Renal pelvis (tissue), 4 donors: ENCODE measurements around the gene PCSK2. TPM values are rescaled to one million over a fixed set of nuclear protein-coding genes. Genes with fewer than 3 reads are reported as not detected.

Source experiments
- DNase-seq: peaks from one replicate; pipeline ENCODE4 v3.0.0-alpha.2; 2013
- polyA plus RNA-seq, 3 donors: library from polyadenylated mRNA; unstranded; fragments of 120-200 nt; gene quantifications; one replicate each; pipeline ENCODE4 v1.2.1, GENCODE V29; 2013; ENCODE audit not compliant: insufficient read length in 3 of 3

PCSK2 gene
- polyA plus RNA-seq, 3 donors: 0.62 to 1.0 (median 0.62) TPM

DNA sequence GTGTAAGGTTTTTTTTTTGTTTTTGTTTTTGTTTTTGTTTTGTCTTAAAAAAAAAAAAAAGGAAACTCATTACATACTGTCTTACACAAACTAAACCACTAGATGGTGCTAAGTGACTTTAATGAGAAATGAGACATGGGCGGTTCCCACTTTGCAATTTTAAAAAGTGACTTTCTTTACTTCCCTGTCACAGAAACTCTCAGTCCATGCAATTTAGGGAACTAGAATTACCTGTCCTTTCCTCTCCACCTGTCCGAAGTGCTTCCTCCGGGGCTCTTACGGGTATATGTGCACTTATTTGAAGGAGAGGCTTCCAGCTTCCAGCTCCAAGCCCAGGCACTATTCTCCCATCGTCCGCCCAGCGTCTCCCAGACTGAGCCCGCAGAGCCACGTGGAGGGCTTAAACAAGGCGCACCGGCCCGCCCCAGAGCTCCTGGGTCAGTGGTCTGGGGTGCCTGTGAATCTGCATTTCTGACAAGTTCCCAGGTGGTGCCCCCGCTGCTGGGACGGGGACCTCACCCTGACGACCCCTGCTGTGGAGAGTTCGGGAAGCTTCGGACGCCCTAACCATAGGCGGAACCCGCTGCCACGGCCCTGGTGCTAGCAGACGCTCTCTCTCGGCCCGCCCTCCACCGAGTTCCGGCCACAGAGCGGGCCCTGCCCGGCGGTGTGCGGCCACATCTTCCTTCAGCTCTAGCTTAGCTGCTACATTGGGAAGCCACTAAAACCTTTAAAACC is 278.2 kb downstream of the PCSK2 start:
- DNase-seq: peak; percentile 67

DNA sequence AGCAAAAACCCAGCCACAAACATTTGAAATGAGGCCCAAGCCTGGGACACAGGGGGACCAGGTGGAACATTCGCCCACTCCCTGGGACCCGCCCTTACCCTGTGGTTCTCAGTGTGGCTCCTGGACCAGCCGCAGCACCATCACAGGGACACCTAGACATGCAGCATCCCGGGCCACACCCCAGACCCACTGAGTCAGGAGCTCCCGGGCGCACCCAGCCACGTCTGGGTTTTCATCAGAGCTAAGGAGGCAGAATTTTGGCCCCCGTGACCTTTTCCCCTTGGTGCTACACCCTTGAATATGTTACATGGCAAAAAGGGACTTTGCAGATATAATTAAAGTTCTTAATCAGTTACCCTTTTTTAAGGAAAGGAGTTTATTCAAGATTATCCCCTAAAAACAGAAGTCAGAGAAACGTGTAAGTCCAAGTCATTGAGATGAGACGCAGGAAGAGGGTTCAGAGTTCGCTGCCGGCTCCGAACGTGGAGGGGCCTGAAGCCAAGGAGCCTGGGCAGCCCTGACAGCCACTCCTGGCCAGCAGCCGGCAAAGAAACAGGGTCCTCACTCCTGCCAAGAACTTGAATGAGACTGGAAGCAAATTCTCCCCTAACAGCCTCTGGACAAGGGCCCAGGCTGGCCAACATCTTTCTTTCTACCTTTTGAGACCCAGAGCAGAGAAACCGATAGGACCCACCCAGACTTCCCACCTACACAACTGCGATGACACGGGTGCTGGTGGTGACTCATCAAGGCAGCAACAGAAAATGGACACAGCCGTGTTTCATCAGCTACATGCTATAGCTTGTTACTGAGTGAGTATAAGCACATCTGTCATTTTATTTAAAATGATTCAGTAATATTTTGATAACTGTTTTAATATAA is 279.0 kb downstream of the PCSK2 start:
- DNase-seq: no peak

DNA sequence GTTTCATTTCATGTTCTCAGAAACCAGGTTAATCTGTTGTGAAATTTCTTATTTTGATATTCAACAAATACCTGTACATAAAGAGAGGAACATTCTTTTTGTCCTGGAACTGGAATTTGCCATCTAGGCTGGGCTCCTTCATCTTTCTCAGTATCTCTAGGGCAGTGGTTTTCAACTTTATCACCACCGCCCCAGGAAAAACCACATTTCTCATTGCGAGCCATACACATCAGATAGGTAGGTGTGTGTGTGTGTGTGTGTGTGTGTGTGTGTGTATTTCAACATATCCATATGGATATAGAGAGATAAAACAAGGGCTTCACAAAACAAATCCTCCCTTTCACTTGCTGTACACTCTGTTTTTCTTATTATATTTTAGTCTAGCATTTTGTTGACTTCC is 280.2 kb downstream of the PCSK2 start:
- no peak for DNase-seq

DNA sequence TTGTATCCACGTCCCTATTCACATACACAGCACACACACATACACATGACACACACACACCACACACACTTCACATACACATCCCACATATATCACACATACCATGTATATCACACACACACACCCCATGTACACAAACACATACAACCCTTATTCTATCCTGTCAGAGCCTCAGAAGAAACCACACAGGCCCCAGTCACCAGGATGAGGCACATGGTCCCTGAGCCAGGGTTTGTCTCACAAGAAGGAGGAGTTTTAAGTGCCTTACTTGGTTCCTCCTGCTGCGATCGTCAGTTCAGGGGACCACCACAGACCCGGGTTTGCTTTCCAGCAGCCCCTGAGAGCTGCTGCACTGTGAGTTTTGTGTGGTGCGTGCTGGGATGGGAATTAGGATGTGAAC is 280.7 kb downstream of the PCSK2 start:
- no peak for DNase-seq

DNA sequence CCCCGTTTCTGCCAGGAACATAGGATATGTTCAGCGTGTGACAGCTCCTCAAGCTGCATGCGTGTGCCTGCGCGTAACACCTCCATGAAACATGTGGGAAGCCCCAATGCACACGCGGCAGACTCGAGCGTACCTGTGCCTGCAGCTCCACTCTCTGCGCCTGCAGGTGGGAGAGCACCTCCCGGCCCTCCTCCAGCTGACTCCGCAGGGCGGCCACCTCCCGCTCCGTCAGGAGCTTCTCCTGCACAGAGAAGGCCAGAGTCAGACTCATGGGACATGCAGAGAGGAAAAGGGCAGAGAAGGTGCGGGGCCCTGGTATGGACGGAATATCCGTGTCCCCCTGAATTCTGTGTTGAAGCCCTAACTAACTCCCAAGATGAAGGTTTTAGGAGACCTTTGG is 281.9 kb downstream of the PCSK2 start:
- DNase-seq: no peak

DNA sequence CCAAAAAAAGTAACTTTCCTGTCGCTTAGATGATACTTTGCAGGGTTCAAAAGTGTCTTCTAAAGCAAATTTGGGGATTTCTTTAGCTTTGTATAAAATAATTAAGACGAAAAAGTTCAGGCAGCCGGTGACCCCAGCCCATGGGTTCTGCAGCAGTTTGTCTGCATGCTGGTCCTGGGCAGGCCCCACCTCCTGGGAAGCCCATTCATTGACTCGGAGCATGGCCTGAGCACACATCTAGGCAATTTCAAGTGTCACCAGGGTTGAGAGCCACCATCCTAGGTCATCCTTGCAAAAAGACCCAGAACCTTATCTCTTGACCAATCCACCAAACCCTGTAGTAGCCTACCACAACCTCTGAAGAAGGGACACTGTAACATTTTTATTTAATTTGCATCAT is 283.7 kb downstream of the PCSK2 start:
- DNase-seq: no peak

DNA sequence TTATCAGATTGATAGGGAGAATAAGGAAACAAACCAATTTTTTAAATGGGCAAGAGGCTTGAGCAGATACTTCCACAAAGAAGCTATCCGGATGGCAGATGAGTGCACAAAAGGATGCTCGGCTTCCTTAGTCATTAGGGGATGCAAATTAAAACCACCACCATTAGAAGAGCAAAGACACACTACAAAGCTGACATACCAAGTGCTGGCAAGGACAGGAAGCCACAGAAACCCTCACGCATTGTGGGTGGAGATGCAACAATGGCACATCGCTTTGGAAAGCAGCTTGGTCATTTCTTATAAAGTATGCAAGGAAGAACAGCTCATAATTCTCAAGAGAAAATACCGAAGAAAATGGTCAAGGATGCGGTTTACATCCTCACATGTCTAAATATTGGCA is 284.6 kb downstream of the PCSK2 start:
- DNase-seq: no peak

DNA sequence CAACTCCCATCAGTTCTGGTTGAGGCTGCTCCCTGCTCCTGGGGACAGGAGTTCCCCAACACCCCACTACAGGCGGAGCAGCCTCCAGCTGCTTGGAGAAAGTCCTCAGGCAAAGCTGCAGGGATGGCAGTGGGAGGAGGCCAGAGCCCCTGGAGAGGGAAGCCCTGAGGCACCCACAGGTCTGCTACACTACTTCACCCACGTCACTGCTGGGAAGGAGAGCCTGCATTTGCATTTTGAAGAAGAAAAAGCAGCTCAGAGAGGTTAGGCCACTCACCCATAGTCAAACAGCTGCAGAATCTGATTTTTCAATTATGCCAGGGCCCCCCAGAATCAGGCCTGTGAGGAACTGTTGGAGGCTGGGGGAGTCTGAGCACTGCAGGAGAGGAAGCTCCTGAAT is 287.1 kb downstream of the PCSK2 start:
- DNase-seq: no peak

DNA sequence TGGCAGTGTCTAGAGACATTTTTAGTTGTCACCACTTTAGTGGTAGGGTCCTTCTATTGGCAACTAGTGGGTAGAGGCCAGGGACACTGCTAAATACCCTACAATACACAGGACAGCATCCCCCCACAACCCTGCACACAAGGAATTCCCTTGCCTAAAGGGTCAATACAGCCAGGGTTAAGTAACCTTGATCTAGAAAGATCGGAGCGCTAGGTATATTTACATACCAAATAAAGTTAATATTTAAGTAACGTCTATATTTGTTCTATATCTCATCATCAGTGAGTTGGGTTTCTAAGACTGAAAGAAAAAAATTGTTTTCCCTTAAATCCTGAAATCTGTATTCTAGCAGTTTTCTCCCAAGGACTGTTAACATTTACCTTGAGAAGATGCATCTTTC is 288.2 kb downstream of the PCSK2 start:
- DNase-seq: no peak

DNA sequence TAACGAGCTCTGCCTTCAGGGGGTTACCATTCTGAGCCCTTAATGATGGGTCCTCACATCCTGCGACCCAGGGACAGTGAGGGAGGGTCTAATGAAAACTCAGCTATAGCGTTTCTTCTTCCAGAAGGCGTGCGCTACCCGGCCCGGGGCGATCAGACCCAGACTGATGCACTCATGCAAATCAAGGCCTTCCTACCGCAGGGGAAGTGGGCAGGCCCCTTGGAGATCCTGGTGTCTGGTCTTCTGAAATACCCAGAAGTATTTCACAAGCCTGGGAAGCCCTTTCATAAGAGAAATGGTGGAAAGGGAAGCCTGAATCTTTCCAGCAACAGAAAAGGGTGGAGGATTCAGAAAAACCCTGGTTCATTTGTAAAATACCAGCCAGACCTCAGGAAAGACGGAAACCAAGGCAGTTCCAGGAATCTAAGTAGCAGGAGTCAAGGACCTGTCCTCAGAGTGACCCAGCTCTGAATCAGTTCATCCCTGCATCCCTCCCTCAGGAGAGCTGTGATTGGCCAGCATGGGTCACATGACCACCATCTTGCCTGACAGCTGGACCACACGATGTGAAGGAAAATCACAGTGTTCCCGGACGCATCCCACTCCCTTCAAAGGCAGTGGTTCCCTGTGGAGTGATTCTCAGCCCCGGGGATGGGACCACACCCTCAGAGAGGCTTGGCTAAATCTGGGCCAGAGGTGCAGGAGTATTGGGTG is 291.7 kb downstream of the PCSK2 start:
- no peak for DNase-seq

DNA sequence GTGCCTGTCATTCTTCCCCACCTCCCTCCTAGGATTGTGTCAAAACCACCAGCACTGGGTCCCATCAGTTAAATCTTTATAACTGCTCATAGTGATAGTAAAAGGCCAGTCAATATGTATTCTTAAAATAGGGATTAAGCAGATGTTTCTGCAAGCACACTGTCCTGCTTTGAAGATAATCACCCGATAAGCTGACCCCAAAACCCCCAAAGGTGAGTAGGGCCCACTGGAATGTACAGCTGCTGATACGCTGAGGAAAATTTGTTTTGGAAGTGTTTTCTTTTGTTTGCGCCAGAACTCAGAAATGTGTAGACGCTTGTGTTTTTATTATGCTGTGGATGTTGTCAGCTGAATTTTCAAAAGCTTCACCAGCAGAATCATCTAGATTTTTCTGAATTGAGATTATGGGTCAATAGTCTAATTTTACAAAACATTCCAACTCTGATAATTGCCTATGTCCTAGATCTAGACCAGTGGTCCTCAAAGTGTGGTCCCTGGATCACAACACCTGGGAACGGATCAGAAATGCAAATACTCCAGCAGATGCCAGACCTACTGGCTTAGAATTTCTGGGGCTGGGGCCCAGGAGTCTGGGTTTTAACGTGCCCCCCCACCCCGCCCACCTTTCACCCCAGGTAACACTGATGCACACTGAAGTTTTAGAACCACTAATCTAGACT is 292.9 kb downstream of the PCSK2 start:
- DNase-seq: no peak

DNA sequence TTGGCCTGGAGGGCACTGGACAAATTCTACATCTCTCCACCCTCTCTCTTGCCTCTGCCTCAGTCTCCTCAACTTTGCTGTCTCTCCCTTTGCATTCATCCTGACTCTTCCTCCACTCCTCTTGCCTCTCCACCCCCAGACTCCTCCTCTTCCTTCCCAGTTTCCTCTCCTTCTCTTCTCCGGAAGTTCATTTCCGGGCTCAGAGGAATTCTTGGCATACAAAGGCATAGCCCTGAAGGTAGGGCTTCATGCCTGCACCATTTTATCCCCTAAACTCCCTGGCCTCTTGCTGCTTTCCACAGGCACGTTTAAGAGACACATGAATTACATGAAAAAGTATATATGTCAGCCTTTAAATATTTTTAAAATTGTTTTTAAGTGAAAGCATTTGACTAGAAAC is 293.7 kb downstream of the PCSK2 start:
- no peak for DNase-seq

DNA sequence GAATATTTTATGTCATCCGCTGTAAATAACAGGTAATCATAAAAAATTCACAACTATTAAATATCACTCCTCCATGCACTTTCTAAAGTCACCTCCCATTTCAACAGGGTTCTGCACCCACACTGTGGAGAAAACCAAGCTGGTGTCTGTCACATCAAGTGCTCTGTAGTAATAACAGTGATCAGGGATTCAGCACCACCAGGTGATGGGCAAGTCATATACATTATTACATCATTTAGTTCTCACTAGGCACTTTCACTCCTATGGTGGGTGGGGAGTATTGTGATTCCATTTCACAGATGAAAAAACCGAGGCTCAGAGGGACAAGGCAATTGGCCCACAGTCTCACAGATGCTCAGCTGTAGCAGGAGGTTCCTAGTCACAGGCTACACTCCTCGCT is 295.7 kb downstream of the PCSK2 start:
- no peak for DNase-seq

DNA sequence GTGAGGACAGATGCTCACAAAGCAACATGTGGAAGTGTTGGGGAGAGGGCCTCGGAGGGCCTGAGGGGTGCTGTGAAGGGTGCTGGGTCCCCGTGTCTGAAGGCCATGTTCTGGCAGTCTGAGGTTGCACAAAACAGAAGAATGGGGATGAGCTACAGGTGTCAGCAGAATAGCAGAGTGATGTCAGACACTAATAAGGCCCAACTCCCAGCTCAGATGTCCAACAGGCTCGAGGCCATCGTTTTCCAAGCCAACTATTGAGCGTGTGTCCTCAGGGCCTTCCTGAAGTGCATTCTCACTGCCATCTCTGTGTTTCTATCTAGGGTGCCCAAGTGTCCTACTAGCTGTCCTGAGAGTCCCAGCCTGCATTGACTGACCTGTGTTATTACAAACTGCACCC is 296.5 kb downstream of the PCSK2 start:
- no peak for DNase-seq

DNA sequence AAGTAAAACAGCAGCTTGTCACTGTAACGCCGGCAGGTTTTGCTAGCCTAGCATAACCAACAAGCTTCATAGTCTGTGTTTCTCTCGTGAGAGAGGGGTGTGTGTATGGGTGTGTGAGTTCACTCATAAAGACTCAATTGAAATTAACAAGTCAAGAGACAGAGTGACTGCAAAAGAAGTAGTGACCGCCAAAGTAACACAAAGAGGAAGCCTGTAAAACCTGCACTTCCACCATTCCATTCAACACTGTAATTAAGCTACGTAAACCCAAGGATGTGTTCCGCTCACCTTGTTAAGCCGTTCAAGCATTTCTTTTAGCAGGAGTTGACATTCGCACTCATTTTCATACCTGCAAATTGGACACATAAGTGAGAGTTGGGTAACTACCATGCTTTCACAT is 297.7 kb downstream of the PCSK2 start:
- DNase-seq: no peak

DNA sequence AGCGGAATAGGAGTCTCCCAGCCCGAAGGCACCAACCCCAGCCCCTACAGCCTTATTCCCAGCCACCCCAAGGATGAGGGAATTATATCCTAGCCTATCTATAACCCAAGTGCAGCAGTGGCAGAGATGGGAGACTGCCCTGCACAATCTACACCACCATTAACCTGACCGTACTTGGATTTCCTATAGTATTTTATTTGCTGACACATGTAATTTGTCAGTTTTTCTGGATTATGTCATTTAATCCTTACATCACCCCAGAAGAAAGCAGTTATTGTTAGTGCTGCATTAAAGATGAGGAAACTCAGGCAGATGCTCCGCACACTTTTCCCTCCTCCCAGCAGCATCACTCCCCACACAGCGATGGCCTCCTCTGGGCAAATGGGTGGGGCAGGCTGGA is 298.3 kb downstream of the PCSK2 start:
- no peak for DNase-seq

DNA sequence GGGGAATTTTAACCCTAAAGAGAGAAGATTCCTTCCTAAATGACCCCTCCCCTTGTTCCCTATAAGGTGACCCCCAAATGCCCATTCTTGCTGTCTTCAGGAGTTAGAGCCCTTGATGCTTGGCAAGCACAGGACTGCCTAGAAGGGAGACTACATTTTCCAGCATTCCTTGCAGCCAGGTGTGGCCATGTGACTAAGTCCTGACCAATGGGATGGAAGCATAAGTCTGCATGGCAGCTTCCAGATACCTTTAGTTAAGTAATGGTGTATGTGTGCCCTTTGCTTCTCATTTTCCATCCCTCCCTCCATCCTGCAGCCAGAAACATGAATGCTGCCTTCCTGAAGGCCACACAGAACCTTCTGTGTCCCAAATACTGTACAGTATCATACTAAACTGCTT is 298.8 kb downstream of the PCSK2 start:
- no peak for DNase-seq

DNA sequence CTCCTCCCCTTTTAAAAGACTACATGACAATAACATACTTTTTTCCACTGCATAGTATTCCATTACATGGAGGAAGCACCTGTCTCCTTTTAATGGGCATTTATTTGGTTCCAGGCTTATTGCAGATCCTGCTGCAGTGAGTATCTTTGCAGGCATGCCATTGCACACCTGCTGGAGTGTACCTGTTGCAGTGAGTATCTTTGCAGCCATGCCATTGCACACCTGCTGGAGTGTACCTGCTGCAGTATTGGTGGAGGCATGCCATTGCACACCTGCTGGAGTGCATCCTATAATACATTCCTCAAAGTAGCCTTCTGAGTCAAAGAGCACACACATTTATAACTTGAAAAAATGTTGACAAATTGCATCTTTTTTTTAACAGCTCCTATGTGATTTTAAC is 302.7 kb downstream of the PCSK2 start:
- no peak for DNase-seq

DNA sequence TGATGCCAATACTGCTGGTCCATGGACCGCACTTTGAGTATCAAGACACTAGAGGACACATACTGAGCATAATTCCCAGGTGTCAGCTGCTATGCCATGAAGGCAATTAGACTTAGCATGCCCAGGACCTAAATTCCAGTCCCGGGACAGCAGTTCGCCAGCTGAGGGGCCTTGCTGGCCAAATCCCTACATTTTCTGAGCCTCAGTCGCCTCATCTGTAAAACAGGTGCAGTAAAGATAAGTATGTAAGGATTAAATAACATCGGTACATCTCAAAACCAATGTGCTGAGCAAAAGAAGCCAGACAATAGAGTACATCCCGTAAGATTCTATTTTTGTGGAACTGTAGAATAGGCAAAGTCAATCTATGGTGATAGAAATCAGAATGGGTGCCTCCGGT is 303.3 kb downstream of the PCSK2 start:
- no peak for DNase-seq

DNA sequence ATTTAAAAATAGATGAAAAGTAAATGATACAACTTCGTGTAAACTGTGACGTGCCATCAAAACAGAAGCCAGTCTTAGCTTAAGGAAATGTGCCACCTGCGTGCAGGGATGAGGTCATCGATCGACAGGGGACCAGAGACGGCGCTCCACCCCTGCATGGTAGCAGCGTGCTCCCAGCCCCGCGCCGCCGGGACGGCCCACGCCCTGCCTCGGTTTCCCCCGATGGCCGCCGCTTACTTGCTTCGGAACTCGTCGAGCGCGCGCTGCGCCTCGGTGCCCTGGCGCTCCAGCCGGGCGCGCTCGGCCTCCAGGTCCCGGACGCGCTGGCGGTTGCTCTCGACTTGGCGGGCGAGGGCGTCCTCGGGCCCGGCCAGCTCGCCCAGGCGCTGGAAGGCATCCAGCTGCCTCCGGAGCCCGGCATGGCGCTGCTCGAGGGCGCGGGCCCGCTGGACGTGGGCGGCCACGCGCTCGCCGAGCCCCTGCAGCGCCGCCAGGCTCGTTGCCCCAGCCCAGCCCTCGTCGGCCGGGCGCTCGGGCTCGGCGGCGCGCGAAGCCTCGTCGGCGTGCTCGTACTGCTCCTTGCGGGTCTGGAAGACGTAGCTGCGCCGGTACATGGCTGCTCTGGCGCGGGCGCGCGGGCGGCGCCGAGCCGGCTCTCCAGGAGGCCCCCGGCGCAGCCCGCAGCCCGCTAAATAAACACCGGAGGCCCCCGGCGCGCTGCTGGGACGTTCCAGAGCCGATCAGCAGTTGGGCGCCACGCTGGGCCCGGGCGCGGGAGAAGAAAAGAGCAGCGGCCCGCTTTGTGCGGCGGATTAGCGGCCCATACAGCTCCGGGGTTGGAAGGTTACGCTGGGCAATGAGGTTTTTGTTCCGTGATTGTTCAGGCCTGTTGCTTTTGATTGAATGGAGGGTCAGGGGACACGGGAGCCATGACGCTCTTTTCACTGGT is 304.1 kb downstream of the PCSK2 start, which contains the start of gene BFSP1:
Gene BFSP1, minus strand, starts transcription at position 664 of the 949 bp plus-strand sequence. Its CDS starts 50 bp downstream, at position 614.
- no peak for DNase-seq

DNA sequence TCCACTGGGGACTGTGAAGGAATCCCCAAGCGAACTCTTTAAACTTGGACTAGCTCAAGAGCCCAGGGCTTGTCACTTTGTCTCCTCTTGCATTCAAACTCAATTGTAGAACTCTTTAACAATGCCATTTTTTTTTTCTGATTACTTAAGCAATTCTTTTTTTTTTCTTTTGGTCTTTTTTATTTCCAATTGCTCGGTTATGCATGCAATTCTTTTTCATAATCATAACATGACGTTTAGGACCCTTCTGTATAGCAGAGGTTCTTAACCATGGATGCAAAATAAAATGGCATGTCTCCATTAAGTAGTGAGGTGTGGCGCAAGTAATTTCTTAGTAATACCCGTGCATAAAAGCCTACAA is 304.8 kb downstream of the PCSK2 start:
- DNase-seq: no peak
